ENCODE measurements around the gene MYDGF.

- TF ChIP-seq CTCF (IDR thresholded peaks at IDR 0.05; ENCODE audit: insufficient read depth, low read length) (no peak), POLR2AphosphoS5 (IDR thresholded peaks at IDR 0.05; ENCODE audit: low read depth) (no peak)
These were observed 45.5 kb upstream of the MYDGF start for GRCh38 chr19:4715529-4716221.
